HG02642 (cell line): ENCODE data around the gene ZNF415.
"Not testable (repeated sequence)": the region's sequence is repeated elsewhere in the genome, so short reads cannot be mapped to it uniquely, and the experiment has no call there.

Source experiments
- ATAC-seq: cut with Tn5 transposase; IDR thresholded peaks from one replicate; pipeline ENCODE4 v1.9.1; 2021; ENCODE audit warnings: mild to moderate bottlenecking; ENCODE audit not compliant: unreplicated experiment, poor library complexity

The ZNF415 gene

DNA sequence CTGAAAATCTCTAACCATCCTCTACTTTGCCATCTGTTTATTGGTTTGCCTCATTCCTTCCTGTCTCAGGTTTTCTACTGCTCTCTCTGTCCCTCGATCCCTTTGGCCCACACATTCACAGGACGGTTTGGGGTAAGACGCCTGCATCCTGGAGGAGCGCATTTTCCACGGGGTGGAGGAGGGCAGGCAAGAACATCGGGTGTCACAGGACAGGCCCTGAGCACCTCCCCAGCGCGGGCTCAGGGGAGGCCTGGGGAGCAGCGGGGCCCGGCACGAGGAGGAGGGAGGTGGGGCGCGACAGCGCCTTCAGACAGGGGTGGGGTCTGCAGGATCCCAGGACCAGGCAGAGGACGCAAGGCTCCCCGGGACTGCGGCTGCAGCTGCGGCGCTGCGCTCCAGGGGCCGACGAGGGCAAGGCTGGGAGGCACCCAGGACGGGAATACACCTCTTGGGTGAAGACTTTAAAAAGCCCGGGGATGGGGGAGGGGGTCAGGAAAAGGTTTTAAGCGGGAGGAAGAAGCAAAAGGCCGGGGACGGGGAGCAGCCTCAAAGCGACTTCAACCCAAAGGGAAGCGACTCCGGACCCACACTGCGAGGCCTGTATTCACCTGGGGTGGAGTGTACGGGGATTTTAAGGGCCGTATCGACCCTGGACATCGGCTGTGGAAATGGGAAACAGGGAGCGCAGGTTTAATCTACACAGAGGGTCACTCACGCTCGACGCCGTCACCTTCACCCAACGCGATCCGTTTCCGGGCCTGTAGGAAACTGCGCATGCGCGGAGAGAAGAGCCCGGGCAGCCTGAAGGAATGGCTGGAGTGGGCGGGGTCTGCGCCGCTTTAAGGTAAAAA lies at the start of gene ZNF415:
TSS of gene ZNF415 (minus strand) at position 770 of the 851 bp plus-strand sequence. CDS start 10,234 bp downstream, outside the sequence.
- ATAC-seq = no peak

- ATAC-seq = no peak
Observed at GRCh38 chr19:53182202-53182601, 49.5 kb upstream of the ZNF415 start.

DNA sequence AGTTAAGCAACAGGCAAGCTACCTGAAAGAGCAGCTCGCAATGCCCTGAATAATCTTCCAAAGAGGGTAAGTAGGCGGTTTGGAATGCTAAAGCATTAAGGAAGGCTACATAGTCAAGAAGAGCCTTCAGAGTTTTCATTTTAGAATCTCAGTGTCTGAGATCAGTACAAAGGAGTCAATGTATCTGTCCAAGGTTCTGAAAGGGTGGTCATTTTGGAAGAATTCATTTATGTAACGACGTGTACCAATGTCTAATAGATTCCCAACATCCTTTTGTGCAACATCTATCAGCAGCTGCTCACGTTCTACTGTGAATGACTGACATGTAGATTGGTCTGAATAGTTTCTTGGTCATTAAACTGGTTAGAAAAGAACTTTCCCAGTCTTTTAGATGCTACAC lies 45.3 kb upstream of the ZNF415 start:
- ATAC-seq = no peak

- no peak for ATAC-seq
Observed at GRCh38 chr19:53172889-53173288, 40.2 kb upstream of the ZNF415 start.

DNA sequence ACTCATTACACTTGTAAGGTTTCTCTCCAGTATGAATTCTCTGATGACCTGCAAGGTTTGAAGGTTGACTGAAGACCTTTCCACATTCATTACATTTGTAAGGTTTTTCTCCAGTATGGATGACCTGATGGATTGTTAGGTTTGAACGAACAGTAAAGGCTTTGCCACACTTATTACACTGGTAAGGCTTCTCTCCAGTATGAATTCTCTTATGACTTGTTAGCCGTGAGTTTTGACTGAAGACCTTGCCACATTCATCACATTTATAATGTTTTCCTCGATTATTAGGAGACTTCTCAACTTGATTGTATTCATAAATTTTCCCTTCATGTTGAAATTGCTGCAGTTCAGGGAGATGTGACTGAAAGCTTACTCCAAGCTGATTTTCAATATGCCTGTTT lies 33.0 kb upstream of the ZNF415 start:
- ATAC-seq = no peak

DNA sequence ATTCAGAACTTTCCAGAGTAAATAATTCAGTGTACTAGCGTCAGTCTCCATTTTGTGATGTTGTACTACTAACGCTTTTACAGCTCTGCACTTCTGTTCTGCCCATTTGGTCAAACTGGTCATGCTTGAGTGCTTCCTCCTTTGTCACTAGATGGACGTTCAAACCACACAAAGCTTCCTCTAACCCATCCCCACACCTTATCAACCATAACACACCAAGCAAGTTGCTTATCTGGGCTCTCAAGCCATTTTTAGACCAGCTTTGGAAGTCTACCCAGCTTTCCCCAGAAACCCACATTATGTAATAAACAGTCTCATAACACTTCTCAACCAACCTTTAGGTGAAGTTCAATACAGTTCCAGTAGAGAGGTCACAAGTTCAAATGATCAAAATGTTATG lies 28.4 kb upstream of the ZNF415 start:
- ATAC-seq = no peak

- no peak for ATAC-seq
Observed at GRCh38 chr19:53160350-53160749, 27.6 kb upstream of the ZNF415 start.

GRCh38 chr19:53158119-53158656 lies 25.5 kb upstream of the ZNF415 start:
- ATAC-seq = peak; percentile 21

DNA sequence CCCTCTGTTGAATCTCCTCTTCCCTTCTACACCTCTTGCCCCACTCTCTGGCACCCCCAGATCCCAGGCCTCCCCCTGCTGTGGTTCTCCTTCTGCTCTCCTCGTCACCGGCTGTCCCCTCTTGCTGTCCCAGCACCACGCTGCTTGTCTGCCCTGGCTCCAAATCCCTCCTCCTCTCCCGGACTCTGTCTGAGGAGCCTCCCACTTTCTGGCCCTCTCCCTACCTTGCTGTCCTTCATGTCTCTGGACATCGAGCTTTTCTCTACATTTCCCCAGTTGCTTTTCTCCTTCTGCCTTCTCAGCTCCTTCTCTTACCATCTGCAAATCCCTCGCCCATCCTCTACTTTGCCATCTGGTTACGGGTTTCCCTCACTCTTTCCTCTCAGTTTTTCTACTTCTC lies 24.9 kb upstream of the ZNF415 start:
- ATAC-seq = no peak

DNA sequence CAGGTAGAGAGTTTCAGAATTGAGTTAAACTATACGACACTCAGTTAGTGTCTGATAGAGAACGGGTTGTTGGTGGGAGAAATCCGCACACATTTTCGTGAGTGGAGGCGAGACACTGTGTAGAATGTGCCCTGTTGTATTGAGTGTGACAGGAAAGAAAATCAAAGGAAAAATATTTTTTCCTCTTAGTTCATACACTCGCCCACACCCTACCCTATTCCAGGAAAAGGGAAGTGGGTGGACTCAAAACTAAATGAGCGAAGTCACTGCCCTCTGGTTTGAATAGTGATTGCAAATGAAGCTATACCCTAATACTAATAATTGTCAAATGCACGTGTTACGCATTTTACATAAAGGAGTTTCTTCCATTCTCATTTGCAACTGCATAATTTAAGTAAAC lies 24.1 kb upstream of the ZNF415 start:
- ATAC-seq = no peak

GRCh38 chr19:53147645-53148044 lies 14.9 kb upstream of the ZNF415 start:
- no peak for ATAC-seq

- no peak for ATAC-seq
Observed at GRCh38 chr19:53140351-53140750, 7.6 kb upstream of the ZNF415 start.

DNA sequence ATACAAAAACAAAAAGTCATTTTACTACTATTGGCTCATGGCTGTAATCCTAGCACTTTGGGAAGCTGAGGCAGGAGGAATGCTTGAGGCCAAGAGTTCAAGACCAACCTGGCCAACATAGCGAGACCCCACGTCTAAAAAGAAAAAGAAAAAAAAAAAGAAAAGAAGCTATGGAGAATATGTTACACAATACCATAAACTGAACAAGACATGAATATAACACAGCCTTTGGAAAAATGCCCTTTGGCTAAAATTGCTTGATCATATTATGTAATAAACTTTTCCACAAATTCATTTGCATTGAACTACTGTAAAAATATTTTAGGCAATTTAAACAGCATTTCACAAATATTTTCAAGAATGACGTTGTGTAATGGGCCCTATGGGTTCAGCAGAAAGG lies 3.7 kb upstream of the ZNF415 start:
- no peak for ATAC-seq

GRCh38 chr19:53131727-53132126 lies 983 bp downstream of the ZNF415 start:
- no peak for ATAC-seq

DNA sequence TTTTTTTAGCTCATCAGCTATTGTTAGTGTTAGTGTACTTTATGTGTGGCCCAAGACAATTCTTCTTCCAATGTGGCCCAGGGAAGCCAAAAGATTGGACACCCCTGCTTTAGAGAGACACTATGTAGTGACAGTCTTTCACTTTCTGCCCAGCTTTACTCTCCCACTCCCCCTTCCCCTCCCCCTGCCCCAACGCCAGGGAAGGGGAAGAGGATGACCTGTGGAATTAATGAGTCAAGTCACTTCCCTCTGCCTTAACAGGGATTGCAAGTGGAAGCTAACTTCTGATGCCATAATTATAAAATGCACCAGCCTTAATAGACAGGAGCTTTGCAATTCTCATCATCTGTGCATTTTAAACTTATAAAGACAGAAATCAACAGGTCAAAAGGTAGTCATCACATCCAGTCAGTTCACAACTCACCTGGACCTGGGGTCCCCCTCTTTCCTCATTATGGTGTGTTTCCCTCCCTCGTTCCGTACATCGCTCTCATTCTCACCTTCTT lies 1.6 kb downstream of the ZNF415 start:
- ATAC-seq = no peak

DNA sequence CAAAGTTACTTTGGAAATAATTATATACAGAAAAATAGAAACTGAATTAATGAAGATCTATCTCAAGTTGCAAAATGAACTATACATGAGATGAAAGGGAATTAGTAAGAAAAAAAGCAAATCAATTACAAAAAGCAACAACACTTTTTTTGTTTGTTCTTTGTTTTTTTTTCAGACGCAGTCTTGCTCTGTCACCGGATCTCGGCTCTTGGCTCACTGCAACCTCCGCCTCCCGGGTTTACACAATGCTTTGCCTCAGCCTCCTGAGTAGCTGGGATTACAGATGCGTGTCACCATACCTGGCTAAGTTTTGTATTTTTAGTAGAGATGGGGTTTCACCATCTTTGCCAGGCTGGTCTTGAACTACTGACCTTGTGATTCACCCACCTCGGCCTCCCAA lies 2.2 kb downstream of the ZNF415 start:
- no peak for ATAC-seq

DNA sequence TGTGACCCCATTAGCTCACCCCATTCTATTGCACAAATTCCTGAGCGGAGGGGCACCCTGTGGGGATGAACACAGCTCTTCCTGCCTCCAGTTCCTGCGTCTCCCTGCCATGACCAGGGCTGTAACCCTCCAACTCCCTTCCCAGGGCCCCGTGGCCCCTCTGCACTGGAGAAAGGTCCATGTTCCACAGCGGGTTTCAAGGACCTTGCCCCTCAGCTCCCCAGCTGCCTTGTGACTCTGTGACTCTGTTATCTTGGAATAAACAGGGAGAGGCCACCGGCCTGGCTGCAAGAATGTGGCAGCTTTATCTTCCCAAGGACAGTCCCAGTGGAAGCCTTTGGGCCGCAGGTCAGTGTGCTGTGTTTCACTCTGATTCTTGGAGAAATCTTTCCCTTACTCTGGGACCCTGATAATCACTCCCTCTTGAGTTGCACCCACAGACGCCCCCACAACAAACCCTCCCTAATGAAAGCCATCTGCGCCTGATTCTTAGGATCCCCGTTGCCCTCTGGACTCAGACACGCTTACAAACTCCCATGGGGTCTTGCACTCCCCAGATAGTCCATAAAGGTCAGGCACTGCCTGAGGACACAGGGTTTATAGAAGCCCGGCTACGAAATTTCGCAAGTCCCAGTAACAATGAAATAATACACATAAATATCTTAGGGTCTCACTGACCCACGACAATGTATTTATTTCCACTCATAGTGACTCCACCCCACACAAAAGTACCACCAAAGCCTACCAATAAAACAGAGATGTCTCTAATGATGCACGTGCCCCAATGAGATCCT lies 5.8 kb downstream of the ZNF415 start:
- ATAC-seq = not testable (repeated sequence)

DNA sequence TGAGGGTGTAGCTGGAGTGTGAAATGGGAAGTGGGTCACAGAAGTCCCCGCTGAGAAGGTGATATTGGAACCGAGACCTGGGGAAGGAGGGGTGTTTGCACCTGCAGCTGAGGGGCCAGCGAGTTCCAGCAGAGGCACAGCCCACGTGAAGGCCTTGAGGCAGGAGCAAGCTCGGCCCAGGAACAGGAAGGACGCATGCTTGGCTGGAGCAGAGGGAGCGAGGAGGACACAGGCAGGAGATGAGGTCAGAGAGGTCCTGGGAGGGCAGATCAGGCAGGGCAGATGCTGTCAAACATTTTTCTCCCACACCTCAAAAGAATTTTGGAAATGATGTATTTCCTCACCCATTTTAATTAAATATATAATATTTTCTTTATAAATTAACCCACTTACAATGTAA lies 9.3 kb downstream of the ZNF415 start:
- no peak for ATAC-seq

DNA sequence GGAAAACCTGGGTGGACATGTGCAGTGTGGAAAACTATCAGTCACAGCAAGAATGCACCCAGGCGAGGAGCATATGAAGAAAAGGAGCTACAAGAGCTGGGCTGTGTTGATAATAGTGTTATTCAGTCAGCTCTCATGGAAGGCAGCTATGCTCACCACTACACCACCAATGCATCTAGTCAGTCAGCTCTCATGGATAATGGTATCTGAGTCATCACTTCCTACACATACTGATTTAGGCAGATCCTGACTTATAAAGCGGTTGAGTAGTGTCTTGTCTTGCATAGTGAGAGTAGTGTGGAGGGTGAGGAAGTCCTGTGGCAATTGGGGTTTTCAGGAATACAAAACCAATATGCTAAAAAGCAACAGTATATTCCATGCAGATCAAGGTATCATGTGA lies 20.4 kb downstream of the ZNF415 start:
- no peak for ATAC-seq

DNA sequence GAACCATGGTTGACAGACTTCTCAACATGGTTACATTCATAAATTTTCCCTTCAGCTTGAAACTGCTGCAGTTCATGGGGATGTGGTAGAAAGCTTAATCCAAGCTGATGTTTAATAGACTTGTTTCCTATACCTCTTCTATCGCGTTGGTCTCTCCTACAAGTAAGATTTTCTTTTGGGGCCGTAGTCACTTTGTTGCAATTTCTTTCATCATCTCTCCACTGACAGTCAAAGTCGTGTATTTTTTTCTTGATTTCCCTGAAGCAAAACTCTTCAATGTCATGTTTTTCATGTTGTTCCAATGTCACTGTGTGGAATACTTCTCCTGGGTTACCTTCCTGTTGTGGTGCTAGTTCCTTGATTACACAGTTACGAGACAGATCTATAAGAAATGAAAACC lies 23.2 kb downstream of the ZNF415 start:
- no peak for ATAC-seq
